ENCODE data around the gene OSBPL6. TPM values are rescaled to one million over a fixed set of nuclear protein-coding genes. Genes with fewer than 3 reads are reported as not detected.

OSBPL6 gene
- total and polyA plus RNA-seq, 9 of the 15 experiments (the other 6 are each of a cell fraction or from before 2014, with no cell fraction given) = 3.4 to 12.7 (median 9.3) TPM

GRCh38 chr2:178243961-178244360, 49.6 kb downstream of the OSBPL6 start:
- peak; percentile 21; the same call in 2 of the 3 replicates for ATAC-seq
- POLR2A ChIA-PET = no interaction called here
- 26% methylated on average over 1 of the region's 1 CpG for WGBS (ENCODE audit: insufficient coverage, low coverage, missing lambda C conversion rate)

More at GRCh38 chr2:178243961-178244360, 49.6 kb downstream of the OSBPL6 start:
- H4K20me1 ChIP-seq (replicated peaks; ENCODE audit: control insufficient read depth, insufficient read depth, low read length) = no peaks in the 10 kb centered on the region
- H3K4me3 ChIP-seq = no peak overlapping the region
- no peak overlapping the region for H3K27ac ChIP-seq (ENCODE audit: extremely low read depth, low read depth, low read length)
- H3K36me3 ChIP-seq (ENCODE audit: control insufficient read depth, insufficient read depth, low read length) = no peaks in the 10 kb centered on the region
- H2AFZ ChIP-seq (ENCODE audit: low read depth, low read length) = no peak overlapping the region
- FAIRE-seq (no peak), DNase-seq (ENCODE audit: extremely low read depth in 1 of 4, low spot score in 3 of 4) (no peak)
- in situ Hi-C loops (cut with MboI) (no loop called here), intact Hi-C loops (cut with micrococcal nuclease) (no loop called here)
- peak overlapping the region in 1 of 2 experiments; percentile 38; a peak in 1 of 4 replicates for H3K9ac ChIP-seq (ENCODE audit: insufficient read depth in 1 of 2, low read depth in 2 of 2, low read length in 2 of 2)
- H3K9me1 ChIP-seq (ENCODE audit: control insufficient read depth, insufficient read depth, low read length) = no peaks in the 10 kb centered on the region
- H3K4me1 ChIP-seq (replicated peaks in 1 of 2; ENCODE audit: control insufficient read depth in 2 of 2, insufficient read depth in 2 of 2, low read length in 2 of 2) = peaks cover 0 to 10% of the 10 kb centered on the region in 2 experiments; a peak in 2 of 5 replicates
- TF ChIP-seq, protein P1, sequence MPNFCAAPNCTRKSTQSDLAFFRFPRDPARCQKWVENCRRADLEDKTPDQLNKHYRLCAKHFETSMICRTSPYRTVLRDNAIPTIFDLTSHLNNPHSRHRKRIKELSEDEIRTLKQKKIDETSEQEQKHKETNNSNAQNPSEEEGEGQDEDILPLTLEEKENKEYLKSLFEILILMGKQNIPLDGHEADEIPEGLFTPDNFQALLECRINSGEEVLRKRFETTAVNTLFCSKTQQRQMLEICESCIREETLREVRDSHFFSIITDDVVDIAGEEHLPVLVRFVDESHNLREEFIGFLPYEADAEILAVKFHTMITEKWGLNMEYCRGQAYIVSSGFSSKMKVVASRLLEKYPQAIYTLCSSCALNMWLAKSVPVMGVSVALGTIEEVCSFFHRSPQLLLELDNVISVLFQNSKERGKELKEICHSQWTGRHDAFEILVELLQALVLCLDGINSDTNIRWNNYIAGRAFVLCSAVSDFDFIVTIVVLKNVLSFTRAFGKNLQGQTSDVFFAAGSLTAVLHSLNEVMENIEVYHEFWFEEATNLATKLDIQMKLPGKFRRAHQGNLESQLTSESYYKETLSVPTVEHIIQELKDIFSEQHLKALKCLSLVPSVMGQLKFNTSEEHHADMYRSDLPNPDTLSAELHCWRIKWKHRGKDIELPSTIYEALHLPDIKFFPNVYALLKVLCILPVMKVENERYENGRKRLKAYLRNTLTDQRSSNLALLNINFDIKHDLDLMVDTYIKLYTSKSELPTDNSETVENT (CRISPR knock-in tag; IDR thresholded peaks at IDR 0.05) = no peak
- TF ChIP-seq PYGO2 (tag; IDR thresholded peaks at IDR 0.05) (no peak), STAG1 (CRISPR knock-in tag; IDR thresholded peaks at IDR 0.05; ENCODE audit: borderline replicate concordance) (no peak), HIVEP1 (CRISPR knock-in tag; IDR thresholded peaks at IDR 0.05) (no peak), TEAD1 (CRISPR knock-in tag; IDR thresholded peaks at IDR 0.05) (no peak), RBBP5 (IDR thresholded peaks at IDR 0.05; ENCODE audit: borderline replicate concordance, insufficient read depth, low read length, poor library complexity, severe bottlenecking) (no peak), CAMTA2 (CRISPR knock-in tag; conservative IDR thresholded peaks at IDR 0.05) (no peak), SRF (CRISPR knock-in tag; IDR thresholded peaks at IDR 0.05) (no peak), PURB (CRISPR knock-in tag; IDR thresholded peaks at IDR 0.05; ENCODE audit: low read depth) (no peak), FIP1L1 (IDR thresholded peaks at IDR 0.05; ENCODE audit: low read depth, low read length, poor library complexity, severe bottlenecking) (no peak), ZNF77 (CRISPR knock-in tag; IDR thresholded peaks at IDR 0.05) (no peak)
- H3K9me3 ChIP-seq (replicated peaks; ENCODE audit: control insufficient read depth, insufficient read depth, low read depth, low read length) = no peaks in the 10 kb centered on the region
- no TSS peak for BruUV-seq (replicated peaks)
- no peak overlapping the region for H3K4me2 ChIP-seq (ENCODE audit: insufficient read depth, low read length)
- H3K27me3 ChIP-seq (ENCODE audit: control insufficient read depth in 2 of 2, insufficient read depth in 2 of 2, low read length in 2 of 2) = no peaks in the 10 kb centered on the region
- no peaks in the 10 kb centered on the region for H3K79me2 ChIP-seq (ENCODE audit: control insufficient read depth, insufficient read depth, low read length)
- CTCF ChIA-PET (ENCODE audit: low intra/inter-chr PET ratio) = no interaction called here
